Gastroesophageal sphincter (tissue), 4 donors: Measurements from ENCODE around the gene MPL. TPM values are rescaled to one million over a fixed set of nuclear protein-coding genes. Genes with fewer than 3 reads are reported as not detected.

Experiments
- ATAC-seq: fragments of 150-250 bp; one replicate; pipeline ENCODE4 v1.9.1; 2016; ENCODE audit warnings: mild to moderate bottlenecking, moderate library complexity
- H3K27ac ChIP-seq, 4 donors: fragments of 200-600 bp; sonication (generic) in 3 of 4; 1 replicate in 3 of 4; 2 replicates in 1 of 4; pipeline ENCODE4 v1.5.1; 2016 to 2019
- H3K27me3 ChIP-seq: fragments of 200-600 bp; sonication (generic); one replicate; pipeline ENCODE4 v1.5.1; 2019
- H3K36me3 ChIP-seq, 2 donors: fragments of 200-600 bp; sonication (generic); one replicate each; pipeline ENCODE4 v1.5.1; 2019; ENCODE audit warnings: control low read depth in 1 of 2
- H3K4me1 ChIP-seq, 3 donors: fragments of 200-600 bp; sonication (generic); 1 replicate in 2 of 3; 2 replicates in 1 of 3; pipeline ENCODE4 v1.5.1; 2016 to 2019; ENCODE audit warnings: control low read depth in 2 of 3
- H3K4me3 ChIP-seq, 2 donors: fragments of 200-600 bp; sonication (generic); one replicate each; pipeline ENCODE4 v1.5.1; 2019; ENCODE audit warnings: mild to moderate bottlenecking in 1 of 2, moderate library complexity in 1 of 2
- H3K9me3 ChIP-seq, 3 donors: fragments of 200-600 bp; sonication (generic); one replicate each; pipeline ENCODE4 v1.5.1; 2017 to 2019; ENCODE audit warnings: control low read depth in 2 of 3
- CTCF ChIP-seq, 4 experiments: fragments of 200-600 bp in 2 of 4; fragments of 450-650 bp in 2 of 4; sonication (generic) in 1 of 4; IDR thresholded peaks; one replicate each; pipeline ENCODE4 v1.5.1; 2017 to 2019; ENCODE audit warnings: antibody characterized with exemption in 4 of 4, mild to moderate bottlenecking in 2 of 4, moderate library complexity in 2 of 4
- EP300 ChIP-seq: sonication (generic); formaldehyde crosslinking; IDR thresholded peaks from one replicate; pipeline ENCODE4 v1.6.1; 2017; ENCODE audit warnings: antibody characterized with exemption, mild to moderate bottlenecking
- POLR2A ChIP-seq, 2 donors: fragments of 450-650 bp; IDR thresholded peaks; one replicate each; pipeline ENCODE4 v1.6.1; 2017; ENCODE audit warnings: antibody characterized with exemption in 2 of 2, mild to moderate bottlenecking in 2 of 2, moderate library complexity in 1 of 2
- POLR2AphosphoS5 ChIP-seq: sonication (generic); formaldehyde crosslinking; IDR thresholded peaks from one replicate; pipeline ENCODE4 v1.6.1; 2017; ENCODE audit warnings: antibody characterized with exemption
- WGBS, 2 donors: methylation state at CpG; one replicate each; pipeline ENCODE4 v1.1.5; 2018; ENCODE audit warnings: low coverage in 1 of 2; 5-methylcytosine and 5-hydroxymethylcytosine counted together
- total RNA-seq, 4 donors: library from RNA; depleted of rRNA; stranded (reverse); fragments of >200 nt; gene quantifications; one replicate each; pipeline ENCODE4 v1.1.0, GENCODE V29; 2016

MPL gene
- total RNA-seq, 4 donors from 2014 or later, result 0.27 to 1.1 TPM; not detected in 2

- TF ChIP-seq EP300, result no peak
- no peak for TF ChIP-seq CTCF (IDR thresholded peaks at IDR 0.05)
- TF ChIP-seq POLR2A (IDR thresholded peaks at IDR 0.05), result no peak
- no peak for TF ChIP-seq POLR2AphosphoS5
- peaks cover 0 to 53% of the 10 kb centered on the region in 2 donors for H3K36me3 ChIP-seq
Observed at GRCh38 chr1:43360616-43361015, 23.0 kb downstream of the MPL start.

GRCh38 chr1:43363283-43363934 lies 25.8 kb downstream of the MPL start:
- H3K27ac ChIP-seq, result no peak overlapping the region
- H3K9me3 ChIP-seq, result no peaks in the 10 kb centered on the region
- peaks cover 6 to 32% (median 14%) of the 10 kb centered on the region in 3 donors for H3K4me1 ChIP-seq
- TF ChIP-seq POLR2A (IDR thresholded peaks at IDR 0.05), result no peak
- TF ChIP-seq EP300, result no peak
- TF ChIP-seq CTCF (IDR thresholded peaks at IDR 0.05), result no peak
- no peak for TF ChIP-seq POLR2AphosphoS5
- peaks cover 0 to 54% of the 10 kb centered on the region in 2 donors for H3K36me3 ChIP-seq
- no peak for ATAC-seq
- 62 to 76% methylated on average over 2 to 4 of the region's 9 CpGs for WGBS, 2 donors
- H3K4me3 ChIP-seq, result no peak overlapping the region
- no peaks in the 10 kb centered on the region for H3K27me3 ChIP-seq

More at GRCh38 chr1:43360616-43361015, 23.0 kb downstream of the MPL start:
- no peaks in the 10 kb centered on the region for H3K9me3 ChIP-seq
- ATAC-seq, result no peak
- 57% methylated on average over 3 of the region's 4 CpGs; no CpG with 5 or more reads in 1 of the 2 donors for WGBS, 2 donors
- H3K4me1 ChIP-seq, result peaks cover 0 to 30% (median 5%) of the 10 kb centered on the region in 3 donors
- no peak overlapping the region for H3K4me3 ChIP-seq
- no peak overlapping the region for H3K27ac ChIP-seq
- no peaks in the 10 kb centered on the region for H3K27me3 ChIP-seq

- Histone ChIP-seq H3K36me3 (peaks cover 0 to 54% of the 10 kb centered on the region in 2 donors), H3K27ac (no peak overlapping the region), H3K9me3 (no peaks in the 10 kb centered on the region), H3K27me3 (no peaks in the 10 kb centered on the region), H3K4me1 (peaks cover 6 to 36% (median 18%) of the 10 kb centered on the region in 3 donors), H3K4me3 (no peak overlapping the region)
- ATAC-seq, result no peak
- 76% methylated on average over 3 of the region's 5 CpGs; no CpG with 5 or more reads in 1 of the 2 donors for WGBS, 2 donors
- TF ChIP-seq POLR2AphosphoS5, result no peak
- TF ChIP-seq CTCF (IDR thresholded peaks at IDR 0.05), result no peak
- TF ChIP-seq POLR2A (IDR thresholded peaks at IDR 0.05), result no peak
- no peak for TF ChIP-seq EP300
Observed at GRCh38 chr1:43363935-43364525, 26.4 kb downstream of the MPL start.

GRCh38 chr1:43365678-43366077 lies 28.1 kb downstream of the MPL start:
- H3K4me3 ChIP-seq, result no peak overlapping the region
- TF ChIP-seq CTCF (IDR thresholded peaks at IDR 0.05), result no peak
- no peak for TF ChIP-seq POLR2A (IDR thresholded peaks at IDR 0.05)
- no peak for TF ChIP-seq POLR2AphosphoS5
- TF ChIP-seq EP300, result no peak
- H3K36me3 ChIP-seq, result peaks cover 0 to 51% of the 10 kb centered on the region in 2 donors
- no peak for ATAC-seq
- peaks cover 6 to 46% (median 16%) of the 10 kb centered on the region in 3 donors for H3K4me1 ChIP-seq
- peak overlapping the region in 3 of 4 donors; percentile 95 to 96 (median 96) for H3K27ac ChIP-seq
- no peaks in the 10 kb centered on the region for H3K27me3 ChIP-seq
- no peaks in the 10 kb centered on the region for H3K9me3 ChIP-seq
- 75 to 82% methylated on average over 2 of the region's 2 CpGs for whole genome bisulfite sequencing, 2 donors
